H54 (cell line): ENCODE results near the gene CST9L.

ENCODE experiments used
- DNase-seq: peaks from one replicate; pipeline ENCODE4 v3.0.0; 2011; ENCODE audit warnings: low spot score, mixed read lengths; ENCODE audit not compliant: insufficient read length
- FAIRE-seq: peaks from 3 replicates; lab custom pipeline; 2011; peaks lifted over from hg19 to GRCh38; lab: Jason Lieb, UNC
- POLR2A ChIP-seq: IDR thresholded peaks from 2 replicates; pipeline ENCODE4 v1.6.1; 2011; ENCODE audit warnings: low read depth, mild to moderate bottlenecking, low read length

Gene CST9L

GRCh38 chr20:23546435-23547144, 21.7 kb downstream of the CST9L start:
- TF ChIP-seq POLR2A: no peak

GRCh38 chr20:23544133-23544532, 24.2 kb downstream of the CST9L start:
- FAIRE-seq (no peak), DNase-seq (no peak)
- no peak for TF ChIP-seq POLR2A

More at GRCh38 chr20:23546435-23547144, 21.7 kb downstream of the CST9L start:
- no peak for FAIRE-seq
- no peak for DNase-seq

DNA sequence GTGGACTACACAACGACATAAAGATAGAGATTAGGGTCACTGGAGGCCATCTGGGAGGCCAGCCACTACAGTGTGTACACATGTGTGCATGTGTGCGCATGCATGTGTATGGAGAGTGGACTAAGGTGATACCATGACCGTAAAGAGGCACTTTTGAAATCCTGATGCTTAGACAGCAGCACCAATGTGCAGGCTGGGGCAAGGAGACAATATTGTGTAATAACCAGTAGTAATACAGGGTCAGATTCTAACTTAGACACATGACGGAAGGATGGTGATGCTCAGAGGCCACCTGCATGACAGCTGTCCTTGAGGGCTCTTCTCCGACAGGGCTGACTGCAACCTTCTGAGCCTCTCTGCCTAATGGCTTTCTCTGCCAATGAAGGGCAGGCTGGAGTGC, 25.5 kb downstream of the CST9L start:
- DNase-seq: no peak
- no peak for FAIRE-seq
- TF ChIP-seq POLR2A: no peak

DNA sequence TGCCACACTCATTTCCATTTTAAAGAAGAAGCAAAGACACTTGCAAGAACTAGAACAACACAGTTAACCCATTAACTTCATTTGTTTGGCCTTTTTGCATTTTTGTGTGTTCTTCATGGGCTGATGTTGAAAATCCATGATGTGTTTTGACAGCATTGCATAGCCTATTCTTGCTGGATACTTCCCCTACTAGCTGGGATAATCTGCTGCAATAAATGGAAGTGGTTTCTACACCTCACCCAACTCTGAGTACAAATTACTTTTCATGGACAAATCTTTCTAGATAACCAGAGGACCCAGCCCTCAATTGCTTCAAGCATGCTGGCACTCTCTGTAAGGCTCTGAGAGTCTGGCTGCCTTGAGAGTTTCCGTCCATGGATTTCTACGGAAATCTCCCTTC, 26.5 kb downstream of the CST9L start:
- DNase-seq (no peak), FAIRE-seq (no peak)
- no peak for TF ChIP-seq POLR2A

DNA sequence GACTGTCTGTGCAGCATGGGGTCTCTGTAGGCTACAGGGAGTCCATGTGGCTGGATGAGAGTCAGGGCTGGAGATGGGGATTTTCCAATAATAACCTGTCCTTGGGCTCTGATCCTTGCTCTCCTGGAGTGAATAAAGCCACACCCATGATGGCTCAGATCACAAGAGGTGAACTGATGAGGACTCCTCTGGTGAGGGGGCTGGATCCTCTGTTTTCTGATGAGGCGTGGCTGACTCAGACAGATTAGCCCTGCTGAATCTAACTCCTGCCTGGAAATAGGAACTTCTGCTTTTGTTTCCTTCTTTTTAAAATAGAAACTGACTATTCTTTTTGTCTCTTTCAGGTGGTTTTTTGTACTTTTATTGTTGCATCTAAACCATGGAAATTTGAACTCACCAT, 27.0 kb downstream of the CST9L start:
- no peak for FAIRE-seq
- peak; percentile 9 for DNase-seq
- TF ChIP-seq POLR2A: no peak

GRCh38 chr20:23540624-23541023, 27.7 kb downstream of the CST9L start:
- DNase-seq (no peak), FAIRE-seq (no peak)
- TF ChIP-seq POLR2A: no peak

DNA sequence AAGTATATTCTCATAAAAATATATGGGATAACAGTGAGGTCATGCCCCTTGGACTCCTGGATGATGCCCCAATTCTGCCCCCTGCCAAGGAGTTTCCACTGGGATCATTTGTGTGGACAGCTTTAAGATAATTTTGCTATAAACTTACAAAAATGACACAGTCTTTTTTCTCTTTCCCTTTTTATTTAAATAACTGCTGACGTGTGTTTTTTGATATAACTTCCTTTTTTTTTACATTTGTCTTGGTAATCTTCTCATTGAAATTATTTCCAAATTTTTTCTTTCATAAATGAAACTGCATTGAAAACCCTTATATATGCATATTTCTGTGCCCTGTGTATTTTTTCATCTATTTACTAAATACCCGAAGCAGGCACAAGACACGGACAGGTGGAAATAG, 31.3 kb downstream of the CST9L start:
- no peak for TF ChIP-seq POLR2A
- DNase-seq: no peak
- FAIRE-seq: no peak

DNA sequence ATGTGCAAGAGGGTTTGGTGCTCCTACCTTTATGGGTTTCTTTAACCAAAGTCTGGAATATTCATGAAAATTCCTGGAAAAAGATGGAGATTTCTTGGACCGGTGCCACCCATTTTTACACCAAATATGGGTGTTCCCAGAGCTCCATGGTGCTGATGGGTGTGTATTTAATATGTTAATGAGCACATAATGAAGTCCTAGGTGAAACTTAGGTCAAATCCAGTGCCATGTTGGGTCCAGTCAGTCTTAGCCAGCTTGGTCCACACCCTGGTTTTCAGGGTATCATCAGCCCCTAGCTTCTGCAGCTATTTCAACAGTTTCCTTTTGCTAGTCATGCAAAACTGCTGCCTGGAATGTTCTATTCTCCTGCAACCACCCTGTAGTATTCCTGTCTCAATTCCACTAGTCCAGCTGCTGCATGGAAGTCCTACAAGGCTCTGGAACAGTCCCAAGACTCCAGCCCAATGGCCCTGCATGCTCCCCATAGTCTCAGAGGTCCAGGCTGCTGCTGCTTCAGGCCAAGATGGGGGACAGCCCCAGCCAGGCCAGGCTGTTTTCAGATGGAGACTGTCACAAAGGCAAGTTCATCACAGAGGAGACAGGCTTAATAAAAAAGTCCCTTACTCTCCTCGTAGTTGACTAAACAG, 31.8 kb downstream of the CST9L start:
- DNase-seq (no peak), FAIRE-seq (no peak)
- TF ChIP-seq POLR2A: no peak

DNA sequence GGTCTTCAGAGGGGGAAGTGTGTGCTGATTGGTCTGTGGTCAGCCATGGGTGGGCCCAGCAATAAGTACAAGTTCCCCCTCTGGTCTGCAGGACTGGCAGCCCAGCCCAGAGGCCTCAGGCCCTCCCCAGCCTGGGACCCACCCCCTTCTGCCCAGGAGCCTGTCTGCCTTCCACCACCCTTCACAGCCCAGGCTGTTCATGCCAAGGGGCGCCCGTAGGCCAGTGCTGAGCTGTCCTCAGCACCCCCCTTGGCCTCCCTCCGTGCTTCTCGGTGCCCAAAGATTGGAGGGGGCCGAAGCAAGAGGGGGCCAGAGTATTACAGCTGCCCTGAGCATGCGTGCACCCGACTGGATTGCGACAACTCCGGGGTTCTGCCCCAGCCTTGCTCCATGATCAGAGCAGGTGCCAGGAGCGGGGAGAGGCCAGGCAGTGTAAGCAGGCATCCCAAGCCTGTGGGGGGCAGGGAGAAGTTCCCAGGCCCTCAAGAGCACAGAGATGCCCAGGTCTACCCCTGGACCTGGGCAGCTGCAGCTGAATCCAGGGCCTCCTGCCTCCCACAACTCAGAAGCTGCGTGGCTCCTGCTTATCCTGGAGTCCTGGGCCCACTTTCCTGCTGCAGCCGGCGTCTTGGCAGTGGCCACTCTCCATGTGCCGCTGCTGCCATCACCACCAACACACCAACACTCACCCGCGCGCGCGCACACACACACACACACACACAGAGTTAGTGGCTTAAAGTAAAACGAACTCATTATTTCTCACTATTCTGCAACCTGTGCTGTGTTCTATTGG, 33.3 kb downstream of the CST9L start:
- FAIRE-seq (no peak), DNase-seq (no peak)
- no peak for TF ChIP-seq POLR2A

DNA sequence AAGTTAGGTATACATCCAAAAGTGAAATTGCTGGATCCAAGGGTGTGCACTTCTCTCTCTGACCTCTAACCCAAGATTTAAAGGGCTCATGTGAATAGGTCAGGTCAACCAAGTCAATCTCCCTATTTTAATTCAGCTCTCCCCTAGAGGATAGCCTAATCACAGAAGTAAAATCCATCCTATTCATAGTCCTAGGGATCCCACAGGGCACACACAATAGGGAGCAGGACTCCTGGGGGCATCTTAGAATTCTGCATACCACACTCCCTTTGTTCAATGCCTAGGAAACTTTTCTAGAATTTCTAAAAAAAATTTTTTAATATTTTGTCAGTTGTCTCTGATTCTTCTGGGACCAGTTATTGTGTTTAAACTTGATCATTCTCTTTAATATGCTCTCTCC, 35.1 kb downstream of the CST9L start:
- TF ChIP-seq POLR2A: no peak
- no peak for DNase-seq
- no peak for FAIRE-seq

GRCh38 chr20:23532533-23532932, 35.8 kb downstream of the CST9L start:
- DNase-seq: no peak
- FAIRE-seq: no peak
- TF ChIP-seq POLR2A: no peak

DNA sequence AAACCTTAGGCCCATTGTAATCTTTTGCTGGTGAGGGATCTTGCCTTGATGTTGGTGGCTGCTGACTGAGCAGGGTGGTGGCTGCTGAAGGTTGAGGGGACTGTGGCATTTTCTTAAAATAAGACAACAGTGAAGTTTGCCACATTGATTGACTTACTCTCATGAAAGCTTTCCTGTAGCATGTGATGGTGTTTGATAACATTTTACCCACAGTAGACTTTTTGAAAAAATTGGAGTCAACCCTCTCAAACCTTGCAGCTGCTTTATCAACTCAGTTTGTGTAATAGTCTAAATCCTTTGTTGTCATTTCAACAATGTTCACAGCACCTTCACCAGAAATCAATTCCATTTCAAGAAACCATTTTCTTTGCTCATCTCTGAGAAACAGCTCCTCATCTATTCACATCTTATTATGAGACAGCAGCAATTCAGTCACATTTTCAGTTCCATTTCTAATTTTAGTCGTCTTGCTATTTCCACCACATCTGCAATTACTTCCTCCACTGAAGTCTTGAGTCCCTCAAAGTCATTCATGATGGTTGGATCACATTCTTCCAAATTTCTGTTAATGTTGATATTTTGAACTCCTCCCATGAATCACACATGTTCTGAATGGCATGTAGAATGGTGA, 37.2 kb downstream of the CST9L start:
- no peak for FAIRE-seq

DNA sequence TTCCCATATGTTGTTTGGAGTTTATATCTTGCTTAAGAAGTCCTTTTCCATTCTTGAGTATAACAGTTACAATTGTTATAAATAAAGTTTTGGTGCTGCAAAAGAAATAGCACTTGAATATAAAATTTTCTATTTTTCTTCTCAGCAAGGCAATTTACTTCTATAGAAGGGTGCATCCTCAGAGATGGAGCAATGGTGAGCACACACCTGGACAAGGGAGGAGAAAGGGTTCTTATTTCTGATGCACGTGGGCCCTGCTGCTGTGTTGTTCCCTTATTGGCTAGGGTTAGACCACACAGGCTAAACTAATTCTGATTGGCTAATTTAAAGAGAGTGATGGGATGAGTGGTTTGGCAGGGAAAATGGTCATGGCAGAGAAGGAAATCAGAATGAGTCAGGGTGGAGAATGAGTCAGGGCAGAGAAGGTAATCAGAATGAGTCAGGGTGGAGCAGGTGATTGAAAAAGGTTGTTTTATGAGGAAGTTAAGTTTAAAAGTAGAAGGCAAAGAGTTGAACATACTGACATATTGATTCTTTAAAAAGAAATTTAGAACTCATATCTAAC, 39.3 kb downstream of the CST9L start:
- FAIRE-seq (no peak), DNase-seq (no peak)
- TF ChIP-seq POLR2A: no peak

More for the DNA sequence above, 37.2 kb downstream of the CST9L start:
- DNase-seq: no peak
- no peak for TF ChIP-seq POLR2A
